GM21717 (cell line): ENCODE measurements around the gene F2RL3.
"Not testable (repeated sequence)": the region's sequence is repeated elsewhere in the genome, so short reads cannot be mapped to it uniquely, and the experiment has no call there.

Experiments
- ATAC-seq: cut with Tn5 transposase; IDR thresholded peaks from one replicate; pipeline ENCODE4 v1.9.1; 2021; ENCODE audit warnings: mild to moderate bottlenecking, moderate library complexity; ENCODE audit not compliant: unreplicated experiment

The F2RL3 gene

GRCh38 chr19:16919496-16919895 is 30.7 kb downstream of the F2RL3 start:
- ATAC-seq, result no peak

- ATAC-seq, result no peak
Measured at GRCh38 chr19:16920816-16921529, 32.2 kb downstream of the F2RL3 start.

- ATAC-seq, result no peak
Measured at GRCh38 chr19:16921766-16922591, 33.2 kb downstream of the F2RL3 start.

GRCh38 chr19:16922592-16922934 is 33.8 kb downstream of the F2RL3 start:
- ATAC-seq, result no peak

- ATAC-seq, result no peak
Measured at GRCh38 chr19:16922949-16923348, 34.1 kb downstream of the F2RL3 start.

- ATAC-seq, result no peak
Measured at GRCh38 chr19:16927883-16928282, 39.1 kb downstream of the F2RL3 start.

- ATAC-seq, result no peak
Measured at GRCh38 chr19:16928351-16928750, 39.6 kb downstream of the F2RL3 start.

- no peak for ATAC-seq
Measured at GRCh38 chr19:16928916-16929315, 40.1 kb downstream of the F2RL3 start.

GRCh38 chr19:16930753-16931152 is 42.0 kb downstream of the F2RL3 start:
- ATAC-seq, result no peak

- ATAC-seq, result no peak
Measured at GRCh38 chr19:16931306-16931705, 42.5 kb downstream of the F2RL3 start.

GRCh38 chr19:16934489-16934888 is 45.7 kb downstream of the F2RL3 start:
- ATAC-seq, result no peak

GRCh38 chr19:16936901-16937300 is 48.1 kb downstream of the F2RL3 start:
- no peak for ATAC-seq

- ATAC-seq, result not testable (repeated sequence)
Measured at GRCh38 chr19:16937796-16938195, 49.0 kb downstream of the F2RL3 start.

- ATAC-seq, result no peak
Measured at GRCh38 chr19:16938211-16938610, 49.4 kb downstream of the F2RL3 start.

- not testable (repeated sequence) for ATAC-seq
Measured at GRCh38 chr19:16940063-16940462, 51.3 kb downstream of the F2RL3 start.

GRCh38 chr19:16940626-16941025 is 51.8 kb downstream of the F2RL3 start:
- ATAC-seq, result no peak
